HG03565 (cell line): ENCODE measurements around the gene EXOC4.

Source experiments
- ATAC-seq: cut with Tn5 transposase; IDR thresholded peaks from one replicate; pipeline ENCODE4 v1.9.1; 2021; ENCODE audit warnings: mild to moderate bottlenecking, moderate library complexity; ENCODE audit not compliant: unreplicated experiment

Gene EXOC4

GRCh38 chr7:133409966-133410365 is 157.1 kb downstream of the EXOC4 start:
- no peak for ATAC-seq

GRCh38 chr7:133411395-133411794 is 158.5 kb downstream of the EXOC4 start:
- ATAC-seq, result no peak

GRCh38 chr7:133412942-133413341 is 160.1 kb downstream of the EXOC4 start:
- ATAC-seq, result no peak

- no peak for ATAC-seq
Measured at GRCh38 chr7:133419041-133419440, 166.2 kb downstream of the EXOC4 start.

GRCh38 chr7:133423618-133424017 is 170.7 kb downstream of the EXOC4 start:
- ATAC-seq, result no peak

- ATAC-seq, result no peak
Measured at GRCh38 chr7:133428326-133428725, 175.4 kb downstream of the EXOC4 start.

- no peak for ATAC-seq
Measured at GRCh38 chr7:133428876-133429275, 176.0 kb downstream of the EXOC4 start.

- ATAC-seq, result no peak
Measured at GRCh38 chr7:133429371-133429770, 176.5 kb downstream of the EXOC4 start.

- ATAC-seq, result no peak
Measured at GRCh38 chr7:133431134-133431724, 178.4 kb downstream of the EXOC4 start.

- no peak for ATAC-seq
Measured at GRCh38 chr7:133433165-133433812, 180.4 kb downstream of the EXOC4 start.

GRCh38 chr7:133434246-133434865 is 181.5 kb downstream of the EXOC4 start:
- no peak for ATAC-seq

- no peak for ATAC-seq
Measured at GRCh38 chr7:133436014-133436428, 183.1 kb downstream of the EXOC4 start.

- no peak for ATAC-seq
Measured at GRCh38 chr7:133437544-133437943, 184.7 kb downstream of the EXOC4 start.

- no peak for ATAC-seq
Measured at GRCh38 chr7:133442818-133443217, 189.9 kb downstream of the EXOC4 start.

GRCh38 chr7:133445617-133446016 is 192.7 kb downstream of the EXOC4 start:
- ATAC-seq, result no peak

- ATAC-seq, result no peak
Measured at GRCh38 chr7:133448012-133448411, 195.1 kb downstream of the EXOC4 start.

- no peak for ATAC-seq
Measured at GRCh38 chr7:133452577-133452976, 199.7 kb downstream of the EXOC4 start.

- ATAC-seq, result no peak
Measured at GRCh38 chr7:133458688-133459087, 205.8 kb downstream of the EXOC4 start.

GRCh38 chr7:133461421-133461820 is 208.5 kb downstream of the EXOC4 start:
- no peak for ATAC-seq

- ATAC-seq, result no peak
Measured at GRCh38 chr7:133475655-133476054, 222.8 kb downstream of the EXOC4 start.

GRCh38 chr7:133477791-133478190 is 224.9 kb downstream of the EXOC4 start:
- ATAC-seq, result no peak

GRCh38 chr7:133478591-133479135 is 225.8 kb downstream of the EXOC4 start:
- ATAC-seq, result no peak
